ENCODE data around the gene PRKCH.

Gene PRKCH

DNA sequence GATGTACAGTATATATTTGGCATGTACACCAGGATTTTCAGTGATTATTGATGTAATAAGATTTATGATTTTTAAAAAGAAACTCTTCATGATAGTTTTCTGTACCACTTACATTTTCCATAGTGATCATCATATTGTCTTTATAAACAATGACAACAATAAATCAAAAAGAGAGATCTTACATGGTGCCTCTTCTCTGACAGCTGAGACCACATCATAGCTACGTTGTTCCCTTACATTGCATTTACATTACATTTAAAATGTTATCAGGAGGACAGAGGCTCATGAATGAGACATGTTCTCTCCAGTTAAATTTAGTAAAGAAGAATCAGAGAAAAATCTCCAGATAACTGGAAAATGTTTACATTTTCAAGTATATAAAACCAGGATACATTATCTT is 112.4 kb downstream of the PRKCH start:
- DNase-seq, result no peak

DNA sequence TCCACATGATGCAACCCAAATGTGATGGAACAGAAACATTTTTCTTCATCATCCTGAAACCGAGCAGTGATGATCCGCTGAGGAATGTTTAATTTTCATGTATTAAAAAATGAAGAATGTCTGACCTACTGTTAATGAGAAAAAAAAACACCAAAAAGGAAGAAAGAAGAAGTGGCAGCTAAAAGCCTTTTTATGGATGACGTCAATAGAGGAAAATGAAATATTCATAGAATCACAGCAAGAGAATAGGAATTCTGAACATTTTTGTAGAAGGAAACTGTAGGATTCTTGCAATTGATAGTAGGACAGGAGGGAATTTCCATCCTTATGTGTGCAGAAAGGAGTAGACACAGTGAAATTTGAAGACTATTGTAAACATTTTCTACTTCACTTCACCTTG is 112.9 kb downstream of the PRKCH start:
- DNase-seq, result no peak

DNA sequence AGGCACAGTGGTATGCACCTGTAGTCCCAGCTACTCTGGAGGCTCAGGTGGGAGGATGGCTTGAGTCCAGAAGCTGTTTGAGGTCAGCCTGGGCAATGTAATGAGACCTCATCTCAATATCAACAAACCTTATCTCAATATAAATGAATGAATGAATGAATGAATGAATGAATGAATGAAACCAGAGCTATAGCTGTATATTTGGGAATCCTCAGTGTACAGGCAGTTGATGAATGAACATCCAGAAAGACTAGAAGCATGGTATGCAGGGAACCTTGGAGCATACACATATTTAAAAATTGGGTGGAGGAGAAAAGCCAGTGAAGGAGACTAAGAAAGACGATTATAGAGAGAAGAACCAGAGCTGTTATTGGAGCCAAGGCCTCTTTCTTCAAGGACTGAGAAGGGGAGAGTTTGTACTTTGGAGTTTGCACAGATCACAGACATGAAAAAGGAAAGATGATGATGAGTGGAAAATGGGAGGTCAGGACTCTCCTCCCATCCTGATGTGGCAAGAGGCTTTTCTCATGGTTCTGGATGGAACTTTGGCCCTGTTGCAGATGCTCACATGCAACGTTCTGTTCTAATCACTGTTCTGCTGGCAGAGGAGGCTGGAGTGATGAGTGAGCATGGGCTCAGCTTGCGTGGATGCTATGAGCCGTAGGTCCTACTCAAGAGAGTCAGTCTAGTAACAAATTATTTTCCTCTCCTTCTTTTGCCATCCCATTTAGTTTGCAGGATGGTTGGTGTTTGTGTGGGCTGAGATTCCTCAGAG is 114.4 kb downstream of the PRKCH start:
- DNase-seq, result no peak

DNA sequence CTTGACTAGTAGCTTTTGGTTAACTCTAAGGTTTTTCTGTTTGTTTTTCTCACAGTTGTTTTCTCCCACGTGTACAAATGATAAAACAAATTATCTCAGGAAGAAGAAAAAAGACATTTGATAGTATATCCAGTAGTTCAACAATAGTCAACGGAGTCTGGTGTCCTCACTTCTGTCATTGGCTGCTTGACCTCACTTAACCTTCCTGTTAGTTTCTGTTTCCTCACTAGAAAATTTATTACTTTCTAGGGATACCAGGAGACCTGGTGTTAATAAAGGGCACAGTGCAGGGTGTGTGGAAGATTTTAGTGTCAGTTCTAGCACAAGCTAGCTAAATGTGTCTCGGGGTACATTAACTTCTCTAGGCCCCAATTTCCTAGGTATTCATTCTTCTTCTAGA is 116.0 kb downstream of the PRKCH start:
- no peak for DNase-seq

DNA sequence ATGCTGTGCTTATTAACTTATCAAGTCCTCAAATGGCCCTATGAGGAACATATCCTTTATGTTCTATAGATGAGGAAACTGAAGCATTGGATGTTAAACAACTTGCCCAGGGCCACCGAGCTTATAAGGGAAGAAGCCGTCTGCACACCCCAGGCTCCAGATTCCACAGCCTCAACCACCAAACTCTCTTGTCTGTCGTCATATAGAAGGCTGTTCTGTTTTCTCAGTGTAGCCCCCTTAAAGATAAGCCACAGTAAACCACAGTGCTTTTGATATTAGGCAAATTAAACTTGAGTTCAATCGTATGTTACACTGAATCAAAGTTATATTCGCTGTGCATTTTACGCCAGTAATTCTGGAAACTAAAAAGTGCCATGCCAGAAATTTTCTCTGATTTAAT is 116.7 kb downstream of the PRKCH start:
- DNase-seq, result no peak

DNA sequence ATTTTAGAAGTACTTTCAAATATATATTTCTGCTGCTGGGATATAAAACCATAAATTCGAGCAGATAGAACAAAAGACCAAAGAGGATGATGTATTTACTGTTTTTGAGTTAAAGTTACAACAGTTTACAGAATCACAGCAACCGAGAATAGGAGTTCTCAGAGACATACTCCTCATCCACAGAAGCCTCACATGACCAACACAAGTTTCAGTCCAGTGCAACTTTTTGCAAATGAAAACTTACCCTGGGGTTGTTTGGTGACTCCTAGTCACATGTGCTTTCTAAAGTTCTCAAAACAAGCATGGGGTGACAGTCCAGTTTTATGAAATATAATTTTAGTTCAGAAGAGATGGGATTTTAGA is 117.1 kb downstream of the PRKCH start:
- DNase-seq, result no peak

DNA sequence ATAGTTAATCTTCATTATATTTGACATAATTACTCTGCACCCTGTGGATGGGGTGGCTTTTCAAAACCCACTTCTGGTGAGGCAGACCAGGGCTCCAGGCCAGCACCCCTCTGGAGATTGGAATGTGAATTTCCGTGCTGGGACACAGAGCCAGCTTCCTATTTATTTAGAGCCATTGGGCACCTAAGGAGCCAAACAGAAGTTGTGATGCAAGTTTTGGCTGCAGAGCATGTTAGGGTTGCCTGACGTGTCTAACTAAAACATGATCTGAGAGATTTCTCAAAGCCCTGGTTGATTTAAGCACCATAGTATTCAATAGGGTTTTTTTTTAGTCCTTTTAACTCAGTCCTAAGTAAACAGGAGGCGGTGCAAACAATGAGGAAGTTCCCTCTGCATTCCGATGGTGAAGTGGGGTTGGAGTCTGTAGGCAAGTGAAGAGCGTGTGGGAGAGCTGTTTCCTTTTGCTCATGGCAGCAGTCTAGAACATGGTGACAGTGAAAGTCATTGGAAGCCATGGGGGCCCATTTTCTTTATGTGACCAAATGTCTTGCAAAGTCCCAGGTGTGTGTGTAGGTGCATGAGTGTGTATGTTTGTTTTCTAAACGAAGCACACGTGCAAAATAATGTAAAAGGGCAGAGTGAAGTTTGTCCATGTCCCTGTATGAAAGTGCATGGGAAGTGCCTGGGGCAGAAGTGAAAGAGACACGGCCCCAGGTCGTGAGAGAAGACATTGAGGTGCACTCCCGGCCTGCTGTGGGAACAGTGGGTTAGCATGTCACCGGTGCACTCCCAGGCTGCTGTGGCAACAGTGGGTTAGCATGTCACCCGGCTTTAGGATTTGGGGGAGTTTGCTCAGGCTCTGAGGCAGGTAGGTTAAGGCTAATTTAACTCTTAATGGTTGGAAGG is 117.7 kb downstream of the PRKCH start:
- DNase-seq, result no peak

DNA sequence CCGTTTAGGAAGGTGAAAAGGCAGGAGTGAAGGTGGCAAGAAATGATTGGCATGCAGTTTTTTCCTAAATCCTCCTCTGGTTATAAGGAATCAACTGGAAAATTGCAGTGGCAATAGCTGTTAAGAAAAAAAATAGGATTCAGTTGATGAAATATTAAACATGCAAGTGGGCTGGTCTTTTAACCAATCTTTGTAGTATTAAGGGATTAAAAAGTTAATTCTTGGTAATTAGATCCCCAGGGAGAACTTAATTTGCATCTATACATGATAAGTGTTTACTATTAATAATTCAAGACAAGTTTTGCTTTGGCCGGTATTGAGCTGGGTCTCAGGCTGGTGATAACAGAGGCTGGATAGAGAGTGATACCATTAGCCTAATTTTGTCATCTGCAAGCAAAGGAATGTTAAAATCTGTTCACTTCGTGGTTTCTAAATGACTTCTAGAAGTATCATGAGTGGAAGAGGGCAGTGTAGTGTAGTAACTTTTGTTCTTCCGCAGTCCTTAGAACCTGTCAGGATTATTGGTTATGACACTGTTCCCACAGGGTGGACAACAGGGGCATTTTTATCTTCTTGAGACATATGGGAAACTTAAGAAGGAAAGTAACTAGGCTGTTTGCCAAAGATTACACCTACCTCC is 118.5 kb downstream of the PRKCH start:
- no peak for DNase-seq

DNA sequence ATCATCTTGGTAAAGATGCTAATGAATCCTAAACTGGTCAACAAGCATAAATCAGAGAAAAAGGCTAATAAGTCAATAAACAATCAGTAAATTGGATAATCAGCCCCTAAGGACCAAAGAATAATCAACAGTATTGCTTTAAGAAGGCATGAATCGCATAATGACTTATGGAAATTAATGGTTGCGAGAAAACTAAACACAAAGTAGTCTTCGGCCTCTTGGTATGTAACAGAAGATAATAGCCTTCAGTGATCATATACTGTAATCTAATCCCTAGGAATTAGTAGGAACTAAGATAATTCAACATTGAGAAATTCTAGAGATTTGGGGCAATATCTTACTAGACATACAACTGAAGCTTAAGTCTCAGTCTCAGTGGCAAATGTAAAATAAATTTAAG is 122.1 kb downstream of the PRKCH start:
- DNase-seq, result no peak

DNA sequence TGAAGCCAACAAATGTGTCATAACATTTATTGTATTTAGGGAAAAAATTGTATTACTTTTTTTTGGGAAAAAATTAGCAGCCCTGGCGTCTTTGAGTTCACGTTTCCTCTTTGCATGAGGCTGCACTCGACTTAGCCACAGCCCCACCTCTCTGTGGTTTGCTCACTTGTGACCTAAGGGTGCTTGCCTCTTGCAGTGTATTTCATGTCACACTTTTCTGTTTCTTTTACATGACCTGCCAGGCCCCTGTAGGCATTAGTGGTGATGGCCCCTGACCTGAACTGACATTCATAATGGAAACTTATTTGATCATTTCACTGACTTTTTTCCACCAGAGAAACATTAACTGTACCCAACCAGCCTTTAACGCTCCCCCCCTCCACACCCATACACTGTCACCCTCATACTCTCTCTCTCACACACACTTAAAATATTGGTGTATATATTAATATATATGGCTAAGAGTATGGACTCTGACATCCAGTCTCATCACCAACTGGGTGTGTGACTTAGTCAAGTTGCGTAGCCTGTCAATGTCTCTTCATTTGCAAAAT is 122.9 kb downstream of the PRKCH start:
- no peak for DNase-seq

DNA sequence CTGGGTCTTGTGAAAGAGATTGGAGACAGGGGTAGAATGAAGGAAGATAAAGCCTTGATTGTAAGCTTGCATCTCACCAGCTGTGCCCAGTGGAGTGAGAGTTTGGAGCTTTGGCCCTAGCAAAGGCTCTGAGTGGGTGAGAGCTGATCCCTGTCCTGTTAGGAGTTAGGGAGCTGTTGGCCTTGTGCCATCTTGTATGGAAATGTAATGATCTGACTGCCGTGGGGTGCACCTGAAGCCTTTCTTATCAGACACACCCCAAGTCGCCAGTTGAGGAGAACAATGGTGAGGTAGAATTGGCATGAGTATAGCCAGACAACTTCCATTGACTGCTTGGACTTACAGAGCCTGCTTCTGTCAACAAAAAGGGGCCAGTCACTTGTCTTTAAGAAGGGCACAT is 130.1 kb downstream of the PRKCH start:
- no peak for DNase-seq

DNA sequence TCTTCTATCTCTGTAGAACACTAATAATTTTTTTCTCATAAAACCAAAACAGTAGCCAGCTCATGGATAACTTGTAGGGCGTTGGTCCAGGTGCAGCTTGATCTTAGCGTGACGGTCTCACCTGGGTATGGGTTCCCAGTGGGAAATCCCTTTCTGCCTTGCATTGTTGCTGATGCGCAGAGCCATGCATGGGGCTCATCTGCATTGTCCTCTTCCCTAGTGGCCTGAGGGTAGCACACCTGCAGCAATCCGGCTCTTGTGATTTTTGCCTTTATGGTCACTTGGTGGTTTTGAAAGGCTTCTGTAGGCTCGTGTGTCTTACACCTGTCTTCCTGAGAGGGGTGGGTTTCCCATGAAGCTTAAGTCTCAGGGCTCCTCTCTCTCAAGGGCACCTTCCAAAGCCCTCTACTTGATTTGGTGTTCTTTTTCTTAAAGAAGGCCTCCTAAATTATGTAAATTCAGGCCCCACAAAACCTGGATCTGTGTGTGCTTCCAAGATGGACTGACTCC is 130.6 kb downstream of the PRKCH start:
- no peak for DNase-seq

DNA sequence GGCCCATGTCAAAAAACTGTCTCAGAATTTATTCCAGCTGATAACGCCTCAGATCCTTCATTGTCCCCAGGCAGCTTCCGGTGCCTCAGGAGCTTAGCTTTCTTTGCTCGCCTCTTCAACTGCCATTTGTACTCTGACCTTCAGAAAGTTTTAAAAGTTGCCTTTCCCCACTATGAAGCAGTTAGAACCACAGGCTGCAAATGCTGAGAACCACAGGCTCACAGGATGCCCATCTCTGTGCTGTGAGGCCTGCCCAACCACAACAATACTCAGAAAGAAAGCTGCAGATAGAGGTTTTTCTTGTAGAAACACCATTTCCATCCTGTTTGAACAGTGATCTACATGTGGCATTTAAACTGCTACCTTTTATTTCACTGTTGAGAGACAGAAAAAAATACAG is 131.1 kb downstream of the PRKCH start:
- DNase-seq, result no peak

DNA sequence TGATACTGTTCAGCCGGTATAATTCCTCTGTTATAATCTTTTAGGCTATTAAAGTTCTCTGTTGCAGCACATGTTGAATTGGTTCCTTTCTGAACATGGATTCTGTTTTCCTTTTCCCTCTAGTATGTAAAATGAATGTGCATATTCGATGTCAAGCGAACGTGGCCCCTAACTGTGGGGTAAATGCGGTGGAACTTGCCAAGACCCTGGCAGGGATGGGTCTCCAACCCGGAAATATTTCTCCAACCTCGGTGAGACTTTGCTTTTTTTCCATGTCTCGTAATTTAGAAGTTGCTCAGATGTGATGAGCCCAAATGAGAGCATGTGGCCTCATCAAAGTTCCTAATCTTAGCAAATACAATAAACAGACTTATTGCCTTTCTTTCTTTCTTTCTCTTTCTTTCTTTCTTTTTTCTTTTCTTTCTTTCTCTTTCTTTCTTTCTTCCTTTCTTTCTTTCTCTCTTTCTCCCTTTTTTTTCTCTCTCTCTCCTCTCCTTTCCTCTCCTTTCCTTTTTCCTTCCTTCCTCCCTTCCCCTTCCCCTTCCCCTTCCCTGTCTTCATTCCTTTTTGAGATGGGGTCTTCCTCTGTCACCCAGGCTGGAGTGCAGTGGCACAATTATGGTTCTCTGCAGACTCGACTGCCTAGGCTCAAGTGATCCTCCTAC is 131.9 kb downstream of the PRKCH start:
- DNase-seq, result no peak

DNA sequence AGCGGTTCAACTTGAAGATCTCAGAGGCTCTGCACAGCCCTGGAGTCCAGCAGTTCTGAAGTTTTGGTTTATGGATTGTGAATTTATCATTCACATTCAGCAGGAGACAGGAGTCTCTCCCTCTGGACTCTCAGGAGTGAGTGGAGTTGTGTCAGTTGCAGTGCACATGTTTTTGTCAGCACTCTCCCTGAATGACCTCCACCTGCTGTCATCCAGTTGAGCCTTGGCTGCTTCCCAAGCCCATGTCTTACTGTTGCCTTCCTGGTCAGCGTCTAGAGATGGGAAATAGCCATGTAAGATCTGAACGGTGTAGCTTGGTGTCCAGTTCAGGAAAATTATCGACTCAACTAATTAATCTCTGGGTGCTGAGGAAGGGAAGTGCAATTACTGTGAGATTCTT is 133.2 kb downstream of the PRKCH start:
- DNase-seq, result no peak

DNA sequence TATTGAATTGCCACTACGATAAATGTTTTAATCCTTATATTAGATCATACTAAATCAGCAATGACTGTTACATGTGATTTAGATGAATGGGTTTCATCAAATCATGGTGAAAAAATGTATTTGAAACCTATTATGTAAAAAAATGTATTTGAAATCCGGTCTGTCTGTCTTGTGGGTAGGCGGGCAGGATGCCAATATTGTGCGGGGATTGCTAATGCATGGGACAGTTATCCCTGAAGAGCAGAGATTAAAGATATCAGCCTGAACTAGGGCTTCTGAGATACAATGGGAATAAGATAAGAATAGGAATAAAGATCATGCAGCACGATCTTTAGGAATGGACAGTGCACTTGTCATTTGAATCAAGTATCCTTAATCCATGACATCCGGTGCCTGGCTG is 134.0 kb downstream of the PRKCH start:
- no peak for DNase-seq

DNA sequence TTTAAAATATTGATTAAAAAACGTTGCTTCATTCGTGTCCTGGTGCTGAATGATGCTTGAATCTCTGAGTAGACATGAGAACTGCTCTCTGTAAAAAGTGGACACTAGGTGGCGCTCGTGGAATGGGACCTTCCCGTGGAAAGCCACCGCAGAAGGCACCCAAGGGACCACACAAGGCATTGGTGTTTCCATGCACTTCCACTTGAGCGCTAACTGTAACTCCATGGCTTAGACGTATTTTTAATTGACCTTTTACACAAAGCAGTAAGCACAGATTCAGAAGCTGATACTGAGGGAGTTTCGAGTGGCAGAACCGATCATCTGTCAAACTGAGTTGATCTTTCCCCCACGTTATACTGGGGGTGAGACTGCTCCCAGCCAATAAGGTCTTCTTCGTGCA is 135.3 kb downstream of the PRKCH start:
- peak; percentile 89 for DNase-seq

DNA sequence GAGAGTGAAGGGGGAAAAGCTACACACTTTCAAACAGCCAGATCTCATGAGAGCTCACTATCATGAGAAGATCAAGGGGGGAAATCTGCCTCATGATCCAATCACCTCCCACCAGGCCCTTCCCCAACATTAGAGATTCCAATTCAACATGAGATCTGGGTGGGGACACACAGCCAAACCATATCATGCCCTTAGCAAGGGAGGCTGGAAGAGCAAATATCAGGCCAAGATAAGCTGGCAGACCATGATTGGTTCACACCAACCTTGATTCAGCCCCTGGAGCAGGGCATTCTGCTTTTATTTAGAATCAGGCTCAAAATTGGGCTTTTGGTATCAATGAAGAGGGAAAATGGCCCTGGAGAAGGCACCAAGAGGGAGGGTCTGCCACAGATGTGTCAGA is 137.4 kb downstream of the PRKCH start:
- DNase-seq, result no peak

DNA sequence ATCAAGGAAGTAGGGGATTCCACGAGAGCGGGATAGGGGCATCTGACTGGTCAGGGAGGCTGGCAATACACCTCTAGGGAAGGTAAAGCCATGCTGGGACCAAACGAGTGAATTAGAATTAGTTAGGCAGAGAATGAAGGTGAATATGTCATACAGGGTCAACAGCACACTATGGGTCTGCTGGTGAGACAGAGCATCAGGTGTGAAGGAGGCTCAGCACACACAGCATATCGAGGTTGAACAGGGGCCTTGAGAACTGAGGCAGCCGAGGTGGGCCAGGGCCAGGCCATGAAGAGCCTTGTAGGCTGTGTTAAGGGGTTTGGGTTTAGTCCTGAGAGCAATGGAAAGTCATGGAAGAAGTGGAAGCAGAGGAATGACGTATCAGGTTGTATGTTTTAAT is 137.8 kb downstream of the PRKCH start:
- DNase-seq, result no peak

DNA sequence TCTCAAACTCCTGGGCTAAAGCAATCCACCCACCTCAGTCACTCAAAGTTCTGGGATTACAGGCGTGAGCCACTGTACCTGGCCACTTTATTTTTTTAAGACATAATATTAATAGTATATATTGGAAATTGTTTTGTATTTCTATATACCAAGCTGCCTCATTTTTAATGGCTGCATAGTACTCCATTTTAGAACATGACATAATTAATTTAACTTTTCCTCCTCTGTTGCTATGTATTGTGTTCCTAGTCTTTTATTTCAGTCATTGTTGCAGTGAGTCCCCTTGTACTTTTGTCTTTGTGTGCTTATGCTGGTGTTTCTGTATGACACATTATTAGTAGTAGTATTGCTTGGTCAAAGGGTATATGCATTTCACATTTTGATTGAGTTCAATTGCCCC is 138.7 kb downstream of the PRKCH start:
- no peak for DNase-seq

DNA sequence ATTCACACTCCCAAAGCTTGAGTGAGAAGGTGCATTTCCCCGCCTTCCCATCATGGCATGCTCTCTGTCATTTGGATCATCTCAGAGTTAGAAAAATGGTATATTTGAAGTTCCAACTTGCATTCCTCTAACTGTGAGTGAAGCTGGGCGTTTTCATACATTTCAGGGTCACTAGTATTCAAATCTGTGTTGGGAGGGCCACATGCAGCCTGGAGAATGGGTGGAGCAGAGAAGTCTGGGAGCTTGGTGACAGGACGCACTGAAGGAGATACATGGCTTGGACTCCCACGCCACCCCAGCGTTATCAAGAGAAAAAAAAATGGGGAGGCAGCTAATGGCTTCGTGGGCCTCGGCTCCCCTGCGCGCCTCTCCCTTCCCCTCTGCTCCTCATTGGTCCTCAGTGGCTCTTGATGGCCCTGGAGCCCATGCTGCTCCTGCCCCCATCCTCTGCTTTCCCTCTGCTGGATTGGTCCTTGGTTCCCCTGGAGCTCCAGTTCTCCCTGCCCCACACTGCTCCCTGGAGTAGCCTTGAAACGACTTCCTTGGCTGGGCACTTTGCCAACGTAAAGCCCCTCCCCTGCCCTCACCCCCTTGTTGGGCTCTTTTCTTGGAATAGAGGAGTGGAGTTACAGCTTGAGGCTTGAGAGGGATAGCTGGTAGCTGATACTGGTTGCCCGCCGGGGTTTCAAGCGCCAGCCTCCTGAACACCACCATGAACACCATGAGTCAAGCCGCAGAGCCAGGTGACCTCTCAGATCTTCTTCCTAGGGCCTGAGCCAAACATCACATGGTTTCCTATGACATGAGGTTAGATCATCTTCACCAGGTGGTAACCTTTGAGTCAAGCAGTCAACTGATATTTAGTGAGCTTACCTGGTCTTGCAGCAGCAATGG is 139.6 kb downstream of the PRKCH start:
- DNase-seq, result peak; percentile 58

DNA sequence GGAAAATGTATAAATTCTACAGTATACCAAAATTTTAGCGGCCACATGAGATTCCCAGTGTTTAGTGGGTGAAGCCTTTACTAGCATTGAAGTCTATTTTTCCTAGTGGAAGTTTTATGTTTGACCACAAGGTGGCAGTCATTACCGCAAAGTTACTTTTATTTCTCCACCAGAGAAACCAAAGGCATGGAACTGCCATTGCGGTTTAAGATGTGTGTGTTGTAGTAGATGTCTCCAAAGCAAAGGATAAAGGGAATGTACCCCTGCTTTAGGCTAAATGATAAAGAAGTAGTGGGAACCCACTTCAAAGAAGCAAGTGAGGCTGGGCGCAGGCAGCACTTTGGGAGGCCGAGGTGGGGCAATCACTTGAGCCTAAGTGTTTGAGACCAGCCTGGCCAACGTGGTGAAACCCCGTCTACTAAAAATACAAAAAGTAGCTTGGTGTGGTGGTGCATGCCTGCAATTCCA is 140.5 kb downstream of the PRKCH start:
- peak; percentile 60 for DNase-seq
